LNCAP (cell line): ENCODE measurements around the gene PPP2R3B.

ENCODE experiments used
- TF ChIP-seq, protein P1 (sequence below): fragments of 450-650 bp; IDR thresholded peaks from 2 replicates; pipeline ENCODE4 v1.5.1; 2017; ENCODE audit warnings: mild to moderate bottlenecking

PPP2R3B gene

DNA sequence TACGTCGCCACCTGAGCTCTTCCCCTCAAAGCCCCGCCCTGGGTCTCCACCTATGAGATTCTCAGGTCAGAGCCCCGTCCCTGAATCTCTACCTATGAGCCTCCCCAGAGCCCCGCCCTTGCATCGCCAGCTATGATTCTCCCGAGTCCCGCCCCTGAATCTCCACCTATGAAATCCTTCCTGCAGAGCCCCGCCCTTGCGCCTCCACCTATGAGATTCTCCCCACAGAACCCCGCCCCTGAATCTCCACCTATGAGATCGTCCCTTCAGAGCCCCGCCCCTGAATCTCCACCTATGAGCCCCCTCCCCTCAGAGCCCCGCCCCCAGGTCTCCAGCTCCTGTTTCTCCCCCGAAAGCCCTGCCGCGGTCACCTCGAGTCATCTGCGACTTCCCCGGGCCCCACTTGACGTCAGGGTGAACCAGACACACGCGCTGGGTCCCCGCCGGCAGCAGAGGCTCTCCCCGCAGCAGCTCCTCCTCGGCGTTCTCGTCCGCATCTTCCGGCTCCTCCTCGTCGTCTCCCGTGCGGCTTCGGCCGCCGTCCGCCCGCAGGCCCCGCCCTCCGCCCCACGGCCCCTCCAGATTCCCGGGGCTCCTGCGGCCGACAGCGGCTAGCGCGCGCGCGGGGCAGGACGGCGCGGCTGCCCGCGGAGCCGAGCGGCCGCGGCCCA is 68.5 kb downstream of the PPP2R3B start:
- TF ChIP-seq, protein P1, sequence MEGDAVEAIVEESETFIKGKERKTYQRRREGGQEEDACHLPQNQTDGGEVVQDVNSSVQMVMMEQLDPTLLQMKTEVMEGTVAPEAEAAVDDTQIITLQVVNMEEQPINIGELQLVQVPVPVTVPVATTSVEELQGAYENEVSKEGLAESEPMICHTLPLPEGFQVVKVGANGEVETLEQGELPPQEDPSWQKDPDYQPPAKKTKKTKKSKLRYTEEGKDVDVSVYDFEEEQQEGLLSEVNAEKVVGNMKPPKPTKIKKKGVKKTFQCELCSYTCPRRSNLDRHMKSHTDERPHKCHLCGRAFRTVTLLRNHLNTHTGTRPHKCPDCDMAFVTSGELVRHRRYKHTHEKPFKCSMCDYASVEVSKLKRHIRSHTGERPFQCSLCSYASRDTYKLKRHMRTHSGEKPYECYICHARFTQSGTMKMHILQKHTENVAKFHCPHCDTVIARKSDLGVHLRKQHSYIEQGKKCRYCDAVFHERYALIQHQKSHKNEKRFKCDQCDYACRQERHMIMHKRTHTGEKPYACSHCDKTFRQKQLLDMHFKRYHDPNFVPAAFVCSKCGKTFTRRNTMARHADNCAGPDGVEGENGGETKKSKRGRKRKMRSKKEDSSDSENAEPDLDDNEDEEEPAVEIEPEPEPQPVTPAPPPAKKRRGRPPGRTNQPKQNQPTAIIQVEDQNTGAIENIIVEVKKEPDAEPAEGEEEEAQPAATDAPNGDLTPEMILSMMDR: no peak

DNA sequence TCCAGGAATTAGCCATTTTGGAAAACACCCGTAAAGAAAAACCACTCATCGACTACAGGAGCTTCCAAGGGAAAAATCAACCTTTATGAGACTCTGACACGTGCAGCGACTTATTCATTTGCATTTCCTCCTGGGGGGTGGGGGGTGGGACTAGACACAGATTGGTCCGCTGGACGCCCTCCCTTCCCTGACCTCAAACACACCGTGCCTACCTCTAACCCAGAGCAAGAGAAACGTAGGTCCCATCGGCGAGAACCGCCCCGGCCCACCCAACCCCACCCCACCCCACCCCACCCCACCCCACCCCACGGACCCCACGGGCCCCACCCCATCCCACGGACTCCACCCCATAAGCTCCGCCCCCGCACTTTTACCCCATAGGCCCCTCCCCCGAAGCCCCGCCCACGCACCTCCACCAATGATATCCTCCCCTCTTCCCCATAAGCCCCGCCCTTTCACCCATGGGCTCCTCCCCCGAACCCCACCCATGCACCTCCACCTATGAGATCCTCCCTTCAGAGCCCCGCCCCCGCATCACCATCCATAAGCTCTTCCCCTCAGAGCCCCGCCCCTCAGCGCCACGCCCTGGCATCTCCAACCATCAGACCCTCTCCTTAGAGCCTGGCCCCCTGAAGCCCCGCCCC is 69.2 kb downstream of the PPP2R3B start:
- TF ChIP-seq, protein P1: no peak

DNA sequence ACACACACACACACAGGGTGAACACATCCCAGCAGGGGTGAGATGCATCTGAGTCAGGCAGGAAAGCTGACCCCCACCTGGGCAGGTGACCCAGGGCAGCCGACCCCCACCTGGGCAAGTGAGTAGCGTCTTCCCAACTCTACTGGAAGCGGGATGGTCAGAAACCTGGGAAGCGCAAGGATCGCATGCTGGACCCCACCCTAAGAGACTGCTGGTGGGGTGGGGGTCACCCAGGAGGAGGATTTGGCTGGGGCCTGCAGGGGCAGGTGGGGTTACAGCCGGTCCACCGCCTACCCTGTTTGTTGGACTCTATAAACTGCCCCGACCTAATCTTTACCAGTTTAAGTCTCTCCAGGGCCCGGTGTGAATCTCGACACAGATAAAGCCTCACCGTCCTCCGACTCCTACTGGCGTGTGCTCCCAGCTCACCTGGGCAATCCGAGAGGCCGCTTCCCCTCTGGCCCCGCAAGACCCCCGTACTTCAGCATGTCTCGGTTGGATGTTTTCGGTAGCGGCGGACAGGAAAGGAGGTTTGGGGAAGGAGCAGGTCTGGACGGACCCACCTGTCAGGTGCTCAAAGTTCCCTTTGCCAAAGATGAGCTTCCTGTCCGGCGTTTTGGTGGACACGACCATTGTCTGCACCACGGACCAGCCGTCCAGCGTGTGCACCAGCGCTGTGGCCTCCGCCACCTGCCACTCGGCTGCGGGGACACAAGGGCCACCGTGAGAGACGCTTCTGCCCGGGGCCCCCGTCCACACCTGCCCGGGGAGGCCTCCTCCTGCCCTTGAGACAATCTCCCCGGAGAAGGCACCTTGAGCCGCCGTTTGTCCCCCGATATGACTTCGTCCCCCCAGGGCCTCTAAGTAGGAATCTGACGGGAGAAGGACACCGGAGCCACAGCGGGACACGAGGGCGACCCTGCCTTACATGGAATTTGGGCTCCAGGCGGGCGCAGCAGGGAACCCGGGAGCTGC is 70.1 kb downstream of the PPP2R3B start:
- TF ChIP-seq, protein P1: no peak

DNA sequence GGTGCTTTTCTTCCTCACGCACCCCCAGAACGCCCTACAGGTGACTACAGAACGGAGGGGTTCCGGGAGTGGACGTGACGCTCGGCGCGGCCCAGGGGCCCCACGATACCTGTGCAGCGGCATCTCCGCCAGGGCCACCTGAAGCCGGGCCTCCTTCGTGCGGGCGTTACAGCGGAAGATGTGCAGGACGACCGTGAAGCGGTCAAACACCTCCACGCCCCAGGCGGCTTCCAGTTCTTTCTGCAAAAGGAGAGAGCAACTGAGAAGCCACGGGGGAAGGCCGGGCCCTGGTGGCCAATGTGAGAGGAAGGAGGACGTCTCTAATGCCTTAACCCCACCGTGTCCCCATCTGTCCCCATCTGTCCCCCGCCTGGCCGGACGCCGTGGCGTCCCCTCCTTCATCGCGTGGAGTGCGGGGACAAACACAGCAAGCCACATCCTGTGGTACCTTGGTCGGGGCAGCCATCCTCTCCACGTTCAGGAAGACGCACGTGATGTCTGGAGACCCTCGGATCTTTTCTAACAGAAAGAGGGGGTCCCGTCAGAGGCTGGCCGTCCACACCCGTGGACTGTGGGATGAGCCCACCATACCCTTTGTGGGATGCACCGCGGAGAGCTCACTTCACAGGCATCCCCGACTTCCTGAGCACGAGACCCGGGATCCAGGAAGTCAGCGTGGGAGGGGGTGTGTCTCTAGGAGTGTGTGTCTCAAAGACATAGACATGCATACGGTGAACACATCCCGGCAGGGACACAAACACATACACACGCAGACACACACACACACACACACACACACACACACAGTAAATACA is 71.7 kb downstream of the PPP2R3B start:
- TF ChIP-seq, protein P1: no peak

DNA sequence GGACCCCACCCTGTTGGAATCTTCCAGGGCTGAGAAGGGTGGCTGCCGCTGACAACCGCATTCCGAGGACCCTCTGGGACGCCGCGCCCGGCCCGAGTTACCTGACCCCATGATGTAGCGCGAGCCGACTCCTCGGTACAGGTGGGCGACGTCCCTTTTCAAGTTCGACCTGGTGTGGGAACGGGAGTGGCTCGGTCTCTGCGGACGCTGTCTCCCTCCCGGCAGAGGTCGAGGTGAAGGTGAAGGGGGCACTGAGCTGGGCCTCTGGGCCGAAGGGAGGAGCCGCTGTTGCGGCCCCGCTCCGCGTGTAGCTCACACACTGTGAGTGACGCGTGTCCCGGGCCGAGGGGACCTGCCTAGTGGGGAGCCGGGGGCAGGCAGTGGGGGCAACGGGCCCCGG is 72.7 kb downstream of the PPP2R3B start:
- TF ChIP-seq, protein P1: no peak

DNA sequence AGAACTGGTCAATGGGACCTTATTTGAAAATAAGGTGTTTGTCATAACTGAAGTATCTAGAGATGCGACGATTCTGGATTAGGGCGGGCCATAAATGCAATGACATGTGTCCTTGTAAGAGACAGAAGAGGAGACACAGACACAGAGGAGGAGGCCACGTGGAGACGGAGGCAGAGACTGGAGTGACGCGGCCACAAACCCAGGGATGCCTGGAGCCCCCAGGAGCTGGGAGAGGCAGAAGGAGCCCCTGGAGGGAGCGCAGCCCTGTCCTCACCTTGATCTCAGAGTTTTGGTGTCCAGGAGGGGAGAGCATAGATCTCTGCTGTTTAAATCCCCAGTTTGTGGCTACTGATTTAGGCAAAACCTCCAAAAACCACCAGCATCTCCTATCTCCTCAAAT is 73.2 kb downstream of the PPP2R3B start:
- TF ChIP-seq, protein P1: no peak
